NCI-H2029 treated with DMSO at 0.1 percent for 48 hours (cell line): ENCODE results near the gene TEDC1.

Experiments used
- DNase-seq: peaks from one replicate; lab custom pipeline; 2025; lab: John Stamatoyannopoulos, UW

The TEDC1 gene

GRCh38 chr14:105458571-105458970, 32.5 kb upstream of the TEDC1 start:
- no peak for DNase-seq

GRCh38 chr14:105460116-105460515, 30.9 kb upstream of the TEDC1 start:
- DNase-seq = no peak

DNA sequence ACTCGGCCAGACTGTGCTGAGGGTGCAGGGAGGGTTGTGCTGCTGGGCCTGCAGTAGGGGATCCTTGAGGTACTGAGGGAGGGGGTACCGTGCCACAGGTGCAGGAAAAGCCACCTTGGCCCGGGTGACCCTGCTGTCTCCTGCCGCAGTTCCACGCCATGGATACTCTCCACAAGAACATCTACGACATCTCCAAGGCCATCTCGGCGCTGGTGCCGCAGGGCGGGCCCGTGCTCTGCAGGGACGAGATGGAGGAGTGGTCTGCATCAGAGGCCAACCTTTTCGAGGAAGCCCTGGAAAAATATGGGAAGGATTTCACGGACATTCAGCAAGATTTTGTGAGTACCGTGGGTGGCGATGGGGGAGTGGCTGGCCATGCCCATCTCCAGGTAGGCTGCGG, 30.4 kb upstream of the TEDC1 start:
- DNase-seq = no peak

GRCh38 chr14:105461903-105462302, 29.1 kb upstream of the TEDC1 start:
- DNase-seq = no peak

DNA sequence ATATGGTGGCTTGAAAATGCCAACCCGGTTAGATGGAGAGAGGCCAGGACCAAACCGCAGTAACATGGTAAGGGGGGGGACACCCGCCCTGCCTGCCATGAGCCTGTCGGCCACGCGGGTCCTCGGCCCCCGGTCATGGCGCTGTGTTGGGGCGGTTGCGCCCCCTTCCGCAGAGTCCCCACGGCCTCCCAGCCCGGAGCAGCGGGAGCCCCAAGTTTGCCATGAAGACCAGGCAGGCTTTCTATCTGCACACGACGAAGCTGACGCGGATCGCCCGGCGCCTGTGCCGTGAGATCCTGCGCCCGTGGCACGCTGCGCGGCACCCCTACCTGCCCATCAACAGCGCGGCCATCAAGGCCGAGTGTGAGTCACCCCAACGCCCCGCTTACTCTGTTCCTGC, 26.5 kb upstream of the TEDC1 start:
- no peak for DNase-seq

GRCh38 chr14:105465209-105466031, 25.6 kb upstream of the TEDC1 start:
- DNase-seq = no peak

GRCh38 chr14:105466531-105467248, 24.4 kb upstream of the TEDC1 start:
- DNase-seq = no peak

- no peak for DNase-seq
Observed at GRCh38 chr14:105467249-105467941, 23.7 kb upstream of the TEDC1 start.

GRCh38 chr14:105467942-105468471, 23.0 kb upstream of the TEDC1 start:
- no peak for DNase-seq

GRCh38 chr14:105468621-105469241, 22.3 kb upstream of the TEDC1 start:
- DNase-seq = no peak

GRCh38 chr14:105469456-105470349, 21.3 kb upstream of the TEDC1 start:
- no peak for DNase-seq

DNA sequence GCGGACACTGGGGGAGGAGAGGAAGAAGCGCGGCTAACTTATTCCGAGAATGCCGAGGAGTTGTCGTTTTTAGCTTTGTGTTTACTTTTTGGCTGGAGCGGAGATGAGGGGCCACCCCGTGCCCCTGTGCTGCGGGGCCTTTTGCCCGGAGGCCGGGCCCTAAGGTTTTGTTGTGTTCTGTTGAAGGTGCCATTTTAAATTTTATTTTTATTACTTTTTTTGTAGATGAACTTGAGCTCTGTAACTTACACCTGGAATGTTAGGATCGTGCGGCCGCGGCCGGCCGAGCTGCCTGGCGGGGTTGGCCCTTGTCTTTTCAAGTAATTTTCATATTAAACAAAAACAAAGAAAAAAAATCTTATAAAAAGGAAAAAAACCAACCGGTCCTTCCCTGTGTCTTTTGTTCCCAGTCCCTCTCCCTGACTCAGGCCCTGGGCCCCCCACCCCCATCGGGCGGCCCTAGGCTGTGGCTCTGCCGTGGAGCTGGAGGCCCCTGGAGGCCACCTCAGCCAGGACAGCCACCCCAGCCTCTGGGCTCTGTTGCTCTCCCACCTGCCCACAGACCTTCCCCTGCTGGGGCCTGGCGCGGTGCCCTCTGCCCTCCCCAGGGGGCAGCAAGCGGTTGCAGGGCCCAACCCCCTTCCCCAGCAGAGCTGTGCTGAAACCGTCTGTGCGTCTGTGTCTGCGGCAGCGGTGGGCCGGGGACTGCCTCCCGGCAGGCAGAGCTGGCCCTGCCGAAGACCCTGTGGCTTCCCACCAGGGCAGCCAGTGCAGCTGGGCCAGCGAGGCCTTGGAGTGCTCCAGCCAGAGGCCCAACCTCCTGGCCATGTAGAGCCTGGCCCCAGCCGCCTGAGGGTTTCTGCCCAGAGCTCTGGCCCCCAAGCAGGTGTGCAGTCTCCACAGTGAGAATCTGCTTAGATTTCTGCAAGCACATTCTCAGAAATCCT, 20.4 kb upstream of the TEDC1 start:
- no peak for DNase-seq

DNA sequence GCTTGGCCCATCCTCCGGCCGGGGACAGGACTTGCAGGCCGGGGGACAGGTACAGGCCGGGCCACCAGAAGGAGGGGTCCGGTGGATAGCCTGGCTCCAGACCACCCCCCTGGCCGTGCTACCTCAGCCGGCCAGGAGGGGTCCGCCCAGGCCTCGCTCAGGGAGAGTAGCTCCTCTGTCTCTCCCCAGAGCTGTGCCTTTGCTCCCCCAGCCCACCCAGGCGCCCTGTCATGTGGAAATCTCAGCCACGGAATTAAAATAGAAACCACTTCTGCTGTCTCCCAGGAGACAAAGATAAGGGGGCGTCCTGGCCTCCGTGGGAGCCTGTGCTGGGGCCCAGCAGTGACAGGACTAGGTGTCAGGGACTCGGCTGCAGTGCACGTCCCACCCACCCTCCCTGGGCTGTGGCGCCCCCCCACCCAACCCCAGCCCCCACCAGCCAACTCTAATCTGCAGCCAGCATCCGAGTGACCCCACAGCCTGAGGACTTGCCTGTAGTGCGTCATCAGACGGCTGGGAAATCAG, 19.7 kb upstream of the TEDC1 start:
- no peak for DNase-seq

DNA sequence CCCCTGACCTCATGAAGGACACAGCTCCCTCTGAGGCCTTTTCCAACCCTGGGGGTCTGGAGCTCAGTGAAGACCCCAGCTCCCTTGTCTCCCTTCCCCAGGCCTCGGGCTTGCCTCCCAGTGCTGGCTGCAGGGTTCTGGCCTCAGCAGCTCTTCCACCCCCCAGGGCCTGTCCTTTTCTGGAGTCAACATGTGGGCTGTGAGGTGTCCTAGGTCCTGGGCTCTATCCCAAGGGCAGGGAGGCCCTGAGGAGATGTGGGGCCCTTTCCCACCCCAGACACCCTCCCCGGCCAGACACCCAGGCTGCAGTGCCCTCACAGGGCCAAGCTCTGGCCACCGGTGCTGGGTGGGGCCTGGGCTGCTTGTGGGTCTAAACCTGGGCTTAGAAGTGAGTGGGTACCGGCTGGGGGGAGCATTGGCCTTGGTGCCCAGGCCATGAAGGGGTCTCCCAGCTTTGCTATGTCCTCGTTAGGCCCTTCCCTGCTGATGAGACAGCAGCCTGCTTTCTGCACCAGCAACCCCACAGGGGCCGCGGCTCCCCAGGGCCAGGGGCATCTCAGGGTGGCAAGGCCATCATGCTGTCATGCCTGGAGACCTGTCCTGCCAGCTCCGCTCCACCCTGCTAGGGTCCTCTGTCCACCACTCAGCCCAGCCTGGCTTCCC, 19.1 kb upstream of the TEDC1 start:
- DNase-seq = no peak

- no peak for DNase-seq
Observed at GRCh38 chr14:105472486-105472991, 18.5 kb upstream of the TEDC1 start.

GRCh38 chr14:105473033-105473676, 17.9 kb upstream of the TEDC1 start:
- no peak for DNase-seq

DNA sequence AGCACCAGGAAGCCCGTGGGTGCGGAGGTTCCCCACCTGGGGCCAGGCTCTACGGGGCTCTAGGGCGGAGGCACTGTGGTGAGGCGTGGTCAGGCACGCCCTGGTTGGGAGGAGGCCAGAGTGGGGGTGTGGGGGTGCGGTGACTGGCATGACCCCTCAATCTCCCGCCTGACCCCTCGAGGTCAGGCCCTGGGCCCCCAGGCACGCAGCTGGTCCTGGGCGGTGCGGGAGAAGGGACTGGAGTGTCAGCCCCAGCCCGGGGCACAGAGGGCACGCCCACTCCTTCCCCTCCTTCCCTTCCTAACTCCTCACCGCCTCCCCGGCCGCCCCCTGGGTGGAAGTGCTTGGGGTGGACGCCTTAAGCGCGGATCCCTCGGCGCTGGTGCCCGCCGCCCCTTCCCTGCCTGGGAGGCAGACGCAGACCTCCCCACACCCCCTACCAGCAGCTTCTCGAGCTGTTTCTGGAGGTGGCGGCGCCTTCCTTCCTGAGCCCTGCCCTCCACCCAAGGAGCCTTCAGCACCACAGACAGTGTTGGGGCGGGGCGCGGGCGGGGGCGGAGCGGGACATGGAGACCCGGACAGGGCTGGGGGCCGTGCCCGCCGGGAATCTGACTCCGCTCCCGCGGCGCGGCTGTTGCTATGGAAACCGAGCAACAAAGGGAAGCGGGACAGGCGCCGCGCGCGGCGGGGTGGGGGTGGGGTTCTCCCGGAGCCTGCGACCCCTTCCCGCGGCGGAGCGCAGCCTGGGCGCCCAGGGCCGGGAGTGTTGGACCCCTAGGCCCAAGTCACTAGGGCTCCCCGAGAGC, 17.2 kb upstream of the TEDC1 start:
- DNase-seq = no peak
